HepG2 (cell line): Measurements from ENCODE around the gene FCER1G. TPM values are rescaled to one million over a fixed set of nuclear protein-coding genes. Genes with fewer than 3 reads are reported as not detected.

Experiments
- ATRX ChIP-seq: sonication (generic); formaldehyde crosslinking; IDR thresholded peaks from 2 replicates; pipeline ENCODE4 v1.4.0; 2020; ENCODE audit warnings: missing genetic modification reagents, borderline replicate concordance
- ERF ChIP-seq: IDR thresholded peaks from 2 replicates; pipeline ENCODE4 v1.6.1; 2018; ENCODE audit warnings: missing biosample characterization, missing genetic modification reagents
- FOSL2 ChIP-seq: sonication (generic); formaldehyde crosslinking; IDR thresholded peaks from 2 replicates; pipeline ENCODE4 v1.4.0; 2020; ENCODE audit warnings: missing genetic modification reagents
- GPBP1L1 ChIP-seq: sonication (generic); formaldehyde crosslinking; IDR thresholded peaks from 2 replicates; pipeline ENCODE4 v1.5.0; 2020; ENCODE audit warnings: mild to moderate bottlenecking, missing genetic modification reagents
- IKZF5 ChIP-seq: IDR thresholded peaks from 2 replicates; pipeline ENCODE4 v1.6.1; 2018; ENCODE audit warnings: missing genetic modification reagents, mild to moderate bottlenecking, missing compliant biosample characterization
- IRF2 ChIP-seq: IDR thresholded peaks from 2 replicates; pipeline ENCODE4 v1.6.1; 2018; ENCODE audit warnings: missing genetic modification reagents, missing compliant biosample characterization
- MIER2 ChIP-seq: IDR thresholded peaks from 2 replicates; pipeline ENCODE4 v1.6.1; 2016; ENCODE audit warnings: missing biosample characterization, missing genetic modification reagents
- POLR2AphosphoS2 ChIP-seq: IDR thresholded peaks from 2 replicates; pipeline ENCODE4 v1.6.1; 2011; ENCODE audit warnings: low read depth, low read length, improper control_type of control experiment
- SUZ12 ChIP-seq: fragments of 150-350 bp; IDR thresholded peaks from 2 replicates; pipeline ENCODE4 v1.6.1; 2014; ENCODE audit warnings: low read depth, low read length
- TRIM24 ChIP-seq: sonication (generic); formaldehyde crosslinking; IDR thresholded peaks from 2 replicates; pipeline ENCODE4 v1.8.0; 2022; ENCODE audit warnings: mild to moderate bottlenecking, missing genetic modification reagents
- XRCC5 ChIP-seq: fragments of 200-400 bp; formaldehyde crosslinking; optimal IDR thresholded peaks from 2 replicates; pipeline ENCODE3; 2017; ENCODE audit warnings: mild to moderate bottlenecking, low read length
- ZNF281 ChIP-seq: sonication (generic); formaldehyde crosslinking; IDR thresholded peaks from 2 replicates; pipeline ENCODE4 v1.4.0; 2020; ENCODE audit warnings: missing genetic modification reagents, borderline replicate concordance
- ZNF329 ChIP-seq: sonication (generic); formaldehyde crosslinking; IDR thresholded peaks from 2 replicates; pipeline ENCODE4 v1.9.0; 2021; ENCODE audit warnings: low read depth, mild to moderate bottlenecking, missing genetic modification reagents
- ZNF431 ChIP-seq: sonication (generic); formaldehyde crosslinking; IDR thresholded peaks from 2 replicates; pipeline ENCODE4 v1.9.0; 2022; ENCODE audit warnings: missing genetic modification reagents, low read depth, mild to moderate bottlenecking, borderline replicate concordance
- ZNF607 ChIP-seq: sonication (generic); formaldehyde crosslinking; IDR thresholded peaks from 2 replicates; pipeline ENCODE4 v1.5.1; 2020; ENCODE audit warnings: missing genetic modification reagents, mild to moderate bottlenecking, borderline replicate concordance
- ZNF687 ChIP-seq: sonication (generic); formaldehyde crosslinking; IDR thresholded peaks from 2 replicates; pipeline ENCODE4 v1.5.1; 2020; ENCODE audit warnings: mild to moderate bottlenecking, missing genetic modification reagents, moderate library complexity
- ZNF75D ChIP-seq: sonication (generic); formaldehyde crosslinking; IDR thresholded peaks from 2 replicates; pipeline ENCODE4 v1.8.1; 2023; ENCODE audit warnings: missing genetic modification reagents, mild to moderate bottlenecking, borderline replicate concordance
- ZUFSP ChIP-seq: sonication (generic); formaldehyde crosslinking; IDR thresholded peaks from 2 replicates; pipeline ENCODE4 v1.9.0; 2021; ENCODE audit warnings: missing genetic modification reagents, mild to moderate bottlenecking, borderline replicate concordance
- polyA plus RNA-seq, 8 experiments: library from polyadenylated mRNA; depleted of rRNA in 3 of 8; stranded (reverse) in 7 of 8; unstranded in 1 of 8; fragments of >200 nt; fragmentation: Illumina TruSeq in 4 of 8; extraction: Trizol in 4 of 8; gene quantifications; 2 replicates each; pipeline versions ENCODE4 v1.2.1 to v1.2.3, GENCODE V29; 2011 to 2016; ENCODE audit warnings: low read depth in 4 of 8, missing spikeins in 1 of 8, mixed read lengths in 1 of 8; ENCODE audit not compliant: insufficient read depth in 1 of 8
- total RNA-seq, 5 experiments: library from RNA; depleted of rRNA; stranded (reverse); fragments of >200 nt; fragmentation: Illumina TruSeq; extraction: Trizol; gene quantifications; 2 replicates each; pipeline ENCODE4 v1.2.3, GENCODE V29; 2016; ENCODE audit warnings: low read depth in 1 of 5

FCER1G gene
- total and polyA plus RNA-seq, 2 of the 13 experiments (the other 11 are each of a cell fraction or from before 2014, with no cell fraction given): 1.3 to 6.4 TPM

- TF ChIP-seq IKZF5: 0 out of 2 replicates have a peak, but pooled peaks have one; percentile 36
- no peak for TF ChIP-seq ZNF607 (CRISPR knock-in tag)
- TF ChIP-seq ZUFSP (CRISPR knock-in tag): no peak
- peak; percentile 82 for TF ChIP-seq TRIM24
- no peak for TF ChIP-seq ZNF75D (CRISPR knock-in tag)
- no peak; the same call in 1 of the 2 replicates for TF ChIP-seq ZNF687 (CRISPR knock-in tag)
- peak; percentile 19 for TF ChIP-seq XRCC5
- TF ChIP-seq MIER2 (CRISPR knock-in tag): no peak
- no peak for TF ChIP-seq ATRX (CRISPR knock-in tag)
- TF ChIP-seq ZNF281: peak; percentile 40; the same call in 1 of the 2 replicates
- TF ChIP-seq GPBP1L1 (CRISPR knock-in tag): no peak
- no peak for TF ChIP-seq SUZ12
- peak; percentile 72 for TF ChIP-seq FOSL2 (CRISPR knock-in tag)
- TF ChIP-seq POLR2AphosphoS2: no peak
- TF ChIP-seq ZNF329 (CRISPR knock-in tag): no peak
- no peak for TF ChIP-seq ZNF431 (CRISPR knock-in tag)
- peak; percentile 48; the same call in 1 of the 2 replicates for TF ChIP-seq IRF2 (CRISPR knock-in tag)
- no peak for TF ChIP-seq ERF (CRISPR knock-in tag)
Measured at GRCh38 chr1:161238039-161238473, 23.0 kb downstream of the FCER1G start, which contains the start of gene NR1I3 (continued).
